Activated naive CD8-positive, alpha-beta T cell (primary cell): ENCODE measurements around the gene AMFR.
A peak's percentile ranks its signal among the peaks of the same experiment; 100 is the strongest.

ENCODE experiments used
- H3K27ac Mint-ChIP-seq: one replicate; pipeline ENCODE4 v1.8.0; 2021; ENCODE audit warnings: mixed read lengths
- H3K27me3 Mint-ChIP-seq: one replicate; pipeline ENCODE4 v1.8.0; 2021; ENCODE audit warnings: mixed read lengths
- H3K36me3 Mint-ChIP-seq: one replicate; pipeline ENCODE4 v1.8.0; 2021; ENCODE audit warnings: mixed read lengths
- H3K4me1 Mint-ChIP-seq: one replicate; pipeline ENCODE4 v1.8.0; 2021; ENCODE audit warnings: low read depth, mixed read lengths
- H3K4me3 Mint-ChIP-seq: one replicate; pipeline ENCODE4 v1.8.0; 2021; ENCODE audit warnings: mild to moderate bottlenecking, mixed read lengths
- H3K9me3 Mint-ChIP-seq: one replicate; pipeline ENCODE4 v1.8.0; 2021; ENCODE audit warnings: low read depth, mixed read lengths

The AMFR gene

DNA sequence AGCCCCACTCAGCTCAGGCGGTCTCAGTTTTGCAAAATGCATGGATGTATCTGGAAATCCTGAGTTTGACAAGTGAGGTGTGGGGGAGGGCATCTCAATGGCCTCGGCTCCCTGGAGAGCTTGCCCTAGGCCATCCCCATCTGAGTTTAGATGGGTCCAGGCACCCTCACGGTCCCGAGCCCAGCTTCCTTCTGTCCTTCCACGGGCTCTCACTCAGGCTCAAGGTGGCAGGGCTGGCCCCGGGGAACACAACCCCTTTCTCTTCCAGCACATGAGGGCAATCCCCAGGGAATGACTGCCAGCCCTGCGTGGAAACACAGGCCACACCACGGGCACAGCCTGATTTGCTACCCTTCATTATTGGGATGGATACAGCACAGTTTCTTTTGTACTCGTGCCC lies 58.4 kb downstream of the AMFR start:
- Mint-ChIP-seq H3K27me3 (no peaks in the 10 kb centered on the region), H3K4me1 (peaks cover 7% of the 10 kb centered on the region), H3K27ac (no peak overlapping the region), H3K4me3 (no peak overlapping the region), H3K36me3 (peaks cover 5% of the 10 kb centered on the region), H3K9me3 (no peaks in the 10 kb centered on the region)

DNA sequence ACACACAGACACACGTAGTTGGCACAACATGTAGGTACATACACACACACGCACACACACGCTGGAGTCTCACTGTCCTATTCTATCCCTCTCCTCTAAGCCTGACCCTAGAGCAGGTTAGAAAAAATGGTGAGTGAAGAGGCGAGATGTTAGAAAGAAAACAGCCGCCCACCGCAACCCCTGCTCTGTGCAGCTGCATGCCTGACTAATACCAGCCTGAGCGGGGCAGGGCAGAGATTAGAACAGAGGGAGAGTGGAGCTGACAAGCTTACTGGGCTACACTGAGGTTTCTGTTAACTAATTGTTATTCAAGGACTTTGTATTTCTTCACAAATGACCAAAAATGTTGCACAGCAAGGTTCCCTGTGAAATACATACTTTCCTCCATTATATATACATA lies 59.8 kb downstream of the AMFR start:
- Mint-ChIP-seq H3K4me3 (no peak overlapping the region), H3K27me3 (no peaks in the 10 kb centered on the region), H3K27ac (no peak overlapping the region), H3K36me3 (peaks cover 5% of the 10 kb centered on the region), H3K9me3 (no peaks in the 10 kb centered on the region), H3K4me1 (no peaks in the 10 kb centered on the region)

DNA sequence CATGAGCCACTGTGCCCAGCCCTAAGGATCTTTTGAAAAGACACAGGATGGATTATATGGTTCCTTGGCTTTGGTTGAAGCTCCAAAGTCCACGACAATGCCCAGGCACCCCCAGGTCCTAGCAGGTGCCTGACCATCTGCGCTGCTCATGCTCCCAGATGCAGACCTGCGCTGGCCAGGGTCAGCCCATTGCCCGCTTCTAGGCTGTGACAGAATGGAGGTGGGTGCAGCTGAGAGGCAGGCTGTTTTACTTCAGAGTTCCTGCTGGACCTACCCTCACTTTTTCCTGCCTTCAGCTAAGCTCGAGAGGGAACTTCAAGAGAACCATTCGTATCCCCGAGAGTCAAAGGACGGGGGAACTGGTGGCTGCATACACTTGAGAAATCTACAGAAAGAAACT lies 60.5 kb downstream of the AMFR start:
- Mint-ChIP-seq H3K27me3 (no peaks in the 10 kb centered on the region), H3K4me1 (peaks cover 2% of the 10 kb centered on the region), H3K27ac (no peak overlapping the region), H3K9me3 (no peaks in the 10 kb centered on the region), H3K4me3 (no peak overlapping the region), H3K36me3 (peaks cover 5% of the 10 kb centered on the region)

DNA sequence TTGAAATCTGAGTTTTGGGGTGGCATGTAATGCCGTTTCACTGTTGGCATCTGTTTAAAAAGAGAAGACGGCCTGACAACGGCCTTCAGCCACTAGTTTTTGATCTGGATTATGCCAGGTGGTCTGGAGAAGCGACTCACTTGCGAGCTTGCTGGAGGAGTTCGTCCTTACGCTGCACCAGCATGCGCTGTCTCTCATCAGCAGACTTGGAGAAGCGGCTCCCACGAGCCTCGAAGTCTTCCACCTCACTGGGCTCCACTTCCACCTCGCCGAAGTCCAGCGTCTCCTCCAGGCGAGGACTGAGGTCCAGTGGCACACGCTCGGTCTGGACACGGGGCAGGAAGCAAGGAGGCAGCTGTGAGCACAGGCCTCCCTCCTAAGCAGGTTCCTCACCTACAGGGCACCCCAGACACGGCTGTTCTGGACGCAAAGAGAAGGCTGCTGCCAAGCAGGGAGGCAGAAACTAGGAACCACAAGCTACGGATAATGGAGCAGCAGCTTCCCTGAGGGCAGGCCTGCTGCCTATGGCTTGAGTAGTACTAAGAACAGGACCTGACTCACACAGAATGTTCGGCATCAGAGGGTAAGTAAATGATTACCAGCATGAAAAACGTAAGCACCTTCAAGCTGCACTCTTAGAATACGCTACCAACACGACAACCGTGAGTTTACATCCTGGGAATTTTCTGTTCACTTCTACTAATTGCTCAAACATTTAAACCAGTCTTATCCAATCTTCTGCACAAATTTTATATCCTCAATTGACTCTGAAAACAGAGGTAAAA lies 61.4 kb downstream of the AMFR start:
- H3K9me3 Mint-ChIP-seq: no peaks in the 10 kb centered on the region
- H3K4me3 Mint-ChIP-seq: no peak overlapping the region
- peaks cover 5% of the 10 kb centered on the region for H3K36me3 Mint-ChIP-seq
- no peaks in the 10 kb centered on the region for H3K27me3 Mint-ChIP-seq
- H3K4me1 Mint-ChIP-seq: peaks cover 8% of the 10 kb centered on the region
- H3K27ac Mint-ChIP-seq: no peak overlapping the region

DNA sequence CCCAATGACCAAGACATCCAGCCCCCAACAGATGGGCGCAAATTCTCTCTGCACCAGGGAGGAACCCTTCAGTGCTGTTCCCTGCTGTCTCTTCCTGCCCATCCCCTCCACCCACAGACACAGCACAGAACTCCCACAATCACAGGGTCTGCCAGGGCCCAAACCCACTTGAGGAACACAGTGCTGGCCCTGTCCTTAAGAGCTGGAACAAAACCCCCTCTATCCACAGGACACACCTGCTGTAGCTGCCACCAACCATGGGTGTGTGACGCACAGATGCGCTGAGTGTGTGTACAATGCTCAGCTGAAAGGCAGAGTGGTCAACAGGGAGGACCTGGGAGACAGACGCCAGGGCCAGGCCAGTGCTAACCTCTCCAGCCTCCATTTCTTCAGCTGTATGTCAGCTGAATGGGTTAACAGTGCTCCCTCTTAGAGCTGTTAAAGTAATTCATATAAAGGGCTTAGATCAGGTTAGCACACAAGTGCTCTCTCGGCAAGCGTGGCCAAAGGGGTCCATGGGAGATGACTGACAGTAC lies 62.1 kb downstream of the AMFR start:
- Mint-ChIP-seq H3K4me3 (no peak overlapping the region), H3K27ac (no peak overlapping the region), H3K4me1 (peaks cover 10% of the 10 kb centered on the region), H3K27me3 (no peaks in the 10 kb centered on the region), H3K9me3 (no peaks in the 10 kb centered on the region), H3K36me3 (peaks cover 5% of the 10 kb centered on the region)

DNA sequence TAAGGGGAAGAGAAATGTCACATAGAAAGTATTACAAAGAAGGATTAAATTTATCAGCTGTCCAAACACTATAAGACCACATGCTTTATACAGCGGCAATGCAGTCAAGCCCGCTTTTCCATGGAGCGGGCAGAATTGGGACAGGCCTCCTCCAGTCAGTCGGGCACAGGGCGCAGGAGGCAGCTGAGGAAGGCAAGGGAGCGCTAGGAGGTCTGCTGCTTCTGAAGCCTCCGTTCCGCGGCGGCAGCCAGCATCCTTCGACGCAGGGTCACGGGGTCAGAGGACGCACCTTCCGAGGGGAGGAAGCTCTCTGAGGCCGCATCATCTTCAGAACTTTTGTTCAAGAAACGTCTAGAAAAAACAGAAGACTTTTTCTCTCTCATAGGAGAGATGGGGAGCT lies 62.6 kb downstream of the AMFR start:
- H3K27me3 Mint-ChIP-seq: no peaks in the 10 kb centered on the region
- peaks cover 10% of the 10 kb centered on the region for H3K4me1 Mint-ChIP-seq
- H3K27ac Mint-ChIP-seq: peak overlapping the region; percentile 70
- no peak overlapping the region for H3K4me3 Mint-ChIP-seq
- H3K36me3 Mint-ChIP-seq: peaks cover 5% of the 10 kb centered on the region
- H3K9me3 Mint-ChIP-seq: no peaks in the 10 kb centered on the region

DNA sequence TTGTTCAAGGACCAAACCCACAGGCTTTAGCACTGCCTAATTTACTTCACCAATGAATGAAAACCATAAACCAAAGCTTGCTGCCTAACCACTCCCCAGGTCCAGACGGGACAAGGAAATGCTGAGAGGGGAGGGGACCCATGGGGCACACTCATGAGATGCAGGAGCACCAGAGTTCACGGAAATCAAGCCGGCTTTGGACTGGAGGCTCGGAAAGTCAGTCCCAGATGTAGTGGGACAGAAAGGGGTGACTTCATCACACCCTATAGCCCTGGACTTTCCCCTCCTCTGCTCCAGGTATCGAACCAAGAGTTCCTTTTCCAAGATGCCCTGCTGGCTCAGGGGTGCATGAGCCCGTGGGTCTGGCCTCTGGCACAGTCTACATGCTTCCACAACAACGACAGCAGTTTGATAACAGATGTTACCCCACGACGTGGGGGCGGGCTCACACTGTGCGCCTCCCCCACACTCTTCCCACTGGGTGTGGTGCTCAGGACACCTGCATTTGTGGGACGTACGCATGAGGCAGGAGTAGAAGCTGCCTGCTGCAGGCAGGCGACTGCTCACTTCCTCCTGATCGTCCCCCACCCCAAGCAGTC lies 63.2 kb downstream of the AMFR start:
- H3K36me3 Mint-ChIP-seq: peaks cover 3% of the 10 kb centered on the region
- no peaks in the 10 kb centered on the region for H3K27me3 Mint-ChIP-seq
- H3K9me3 Mint-ChIP-seq: no peaks in the 10 kb centered on the region
- H3K4me3 Mint-ChIP-seq: no peak overlapping the region
- H3K27ac Mint-ChIP-seq: peak overlapping the region; percentile 70
- peaks cover 15% of the 10 kb centered on the region for H3K4me1 Mint-ChIP-seq

DNA sequence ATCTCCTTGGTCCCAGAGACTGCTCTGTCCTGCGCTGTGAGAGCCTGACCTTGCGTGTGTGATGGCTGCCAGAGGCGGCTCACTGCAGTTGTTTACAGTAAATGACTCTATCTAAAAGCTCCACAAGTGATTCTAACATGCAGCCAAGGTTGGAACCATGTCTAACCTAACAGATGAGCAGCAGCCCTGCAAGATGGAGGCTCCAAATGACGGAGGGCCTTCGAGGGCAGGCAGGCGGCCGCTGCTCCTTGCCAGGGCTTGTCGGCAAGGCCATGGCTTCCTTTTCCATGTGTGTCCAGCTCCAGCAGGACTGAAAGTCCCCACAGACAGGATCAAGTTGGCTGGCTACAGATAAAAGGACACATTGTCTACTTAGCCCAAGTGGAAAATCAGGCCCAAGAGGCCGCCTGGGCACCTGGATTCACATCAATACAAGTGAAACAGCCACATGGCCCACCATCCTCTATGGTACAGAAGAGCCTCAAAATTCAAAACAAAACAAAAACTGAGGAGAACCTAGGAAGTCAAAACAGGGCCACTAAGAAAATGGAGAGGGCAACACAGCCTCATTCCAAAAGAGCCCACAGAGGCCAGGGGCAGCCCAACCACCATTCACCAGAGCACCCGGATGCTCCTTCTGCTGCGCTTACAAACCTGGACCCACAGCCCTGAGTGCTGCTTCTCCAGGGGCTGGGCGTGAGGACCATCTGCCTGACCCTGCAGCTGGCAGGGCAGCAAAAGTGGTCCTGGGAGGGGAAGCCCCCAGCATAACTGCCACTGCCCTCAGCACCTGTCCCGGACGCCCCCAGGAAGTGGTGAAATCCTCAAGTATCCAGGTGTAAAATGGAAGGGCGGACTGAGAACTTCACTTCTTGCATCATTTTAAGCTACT lies 65.0 kb downstream of the AMFR start:
- Mint-ChIP-seq H3K27ac (peak overlapping the region; percentile 81), H3K9me3 (no peaks in the 10 kb centered on the region), H3K4me3 (no peak overlapping the region), H3K36me3 (peaks cover 3% of the 10 kb centered on the region), H3K4me1 (peaks cover 30% of the 10 kb centered on the region), H3K27me3 (no peaks in the 10 kb centered on the region)

DNA sequence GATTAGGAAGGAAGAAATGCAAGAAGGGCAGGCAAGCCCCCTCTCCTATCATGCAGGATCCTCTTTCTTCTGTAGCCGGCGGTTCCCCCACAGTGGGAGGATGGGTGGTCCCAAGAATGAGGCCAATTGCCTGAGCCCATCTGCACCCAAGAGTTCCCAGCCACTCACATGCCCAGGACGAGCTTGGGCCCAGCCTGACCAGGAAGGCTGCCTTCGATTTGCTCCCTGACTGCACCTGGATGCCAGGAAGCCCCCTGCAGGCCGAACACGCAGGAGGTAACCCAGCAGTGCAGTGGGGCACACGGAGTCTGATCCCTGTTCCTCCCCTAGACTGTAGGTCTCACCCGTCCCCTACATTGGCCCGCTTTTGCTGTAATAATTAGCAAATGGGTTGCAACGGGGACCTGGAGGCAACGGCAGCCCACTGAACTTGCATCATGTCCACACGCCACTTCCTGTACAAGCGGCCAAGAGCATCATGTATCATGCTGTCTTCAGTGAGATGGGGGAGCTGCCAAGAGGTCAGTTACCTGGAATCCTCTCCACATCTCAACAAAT lies 67.5 kb downstream of the AMFR start:
- H3K27me3 Mint-ChIP-seq: no peaks in the 10 kb centered on the region
- H3K4me3 Mint-ChIP-seq: no peak overlapping the region
- H3K27ac Mint-ChIP-seq: peak overlapping the region; percentile 46
- H3K9me3 Mint-ChIP-seq: no peaks in the 10 kb centered on the region
- peaks cover 33% of the 10 kb centered on the region for H3K4me1 Mint-ChIP-seq
- H3K36me3 Mint-ChIP-seq: peaks cover 3% of the 10 kb centered on the region

DNA sequence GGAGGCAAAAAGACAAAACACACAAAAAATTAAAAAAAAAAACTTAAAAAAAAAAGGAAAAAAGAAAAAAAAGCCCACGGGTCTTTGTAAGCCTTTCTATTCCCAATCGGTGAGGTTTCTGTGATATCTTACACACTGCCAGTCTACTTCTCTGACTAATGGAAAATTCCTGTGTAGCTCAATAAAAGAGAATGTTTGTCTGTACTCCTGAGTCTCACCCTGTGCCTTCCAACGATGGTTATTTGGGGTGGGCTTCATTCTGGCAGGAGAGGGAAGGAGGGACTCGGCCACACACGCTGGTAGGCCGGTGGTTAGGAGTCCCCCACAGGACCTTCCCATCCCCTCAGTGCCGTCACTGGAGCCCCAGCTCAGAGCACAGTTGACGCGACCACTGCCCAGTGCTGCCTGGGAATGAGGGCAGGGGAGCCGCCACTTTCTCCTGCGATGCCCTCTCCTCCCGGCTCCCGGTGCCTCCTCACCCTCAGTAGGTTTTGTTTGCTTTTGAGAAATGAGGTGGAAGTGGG lies 68.0 kb downstream of the AMFR start:
- H3K27me3 Mint-ChIP-seq: no peaks in the 10 kb centered on the region
- no peaks in the 10 kb centered on the region for H3K36me3 Mint-ChIP-seq
- peak overlapping the region; percentile 90 for H3K4me3 Mint-ChIP-seq
- peaks cover 33% of the 10 kb centered on the region for H3K4me1 Mint-ChIP-seq
- peak overlapping the region; percentile 89 for H3K27ac Mint-ChIP-seq
- no peaks in the 10 kb centered on the region for H3K9me3 Mint-ChIP-seq

DNA sequence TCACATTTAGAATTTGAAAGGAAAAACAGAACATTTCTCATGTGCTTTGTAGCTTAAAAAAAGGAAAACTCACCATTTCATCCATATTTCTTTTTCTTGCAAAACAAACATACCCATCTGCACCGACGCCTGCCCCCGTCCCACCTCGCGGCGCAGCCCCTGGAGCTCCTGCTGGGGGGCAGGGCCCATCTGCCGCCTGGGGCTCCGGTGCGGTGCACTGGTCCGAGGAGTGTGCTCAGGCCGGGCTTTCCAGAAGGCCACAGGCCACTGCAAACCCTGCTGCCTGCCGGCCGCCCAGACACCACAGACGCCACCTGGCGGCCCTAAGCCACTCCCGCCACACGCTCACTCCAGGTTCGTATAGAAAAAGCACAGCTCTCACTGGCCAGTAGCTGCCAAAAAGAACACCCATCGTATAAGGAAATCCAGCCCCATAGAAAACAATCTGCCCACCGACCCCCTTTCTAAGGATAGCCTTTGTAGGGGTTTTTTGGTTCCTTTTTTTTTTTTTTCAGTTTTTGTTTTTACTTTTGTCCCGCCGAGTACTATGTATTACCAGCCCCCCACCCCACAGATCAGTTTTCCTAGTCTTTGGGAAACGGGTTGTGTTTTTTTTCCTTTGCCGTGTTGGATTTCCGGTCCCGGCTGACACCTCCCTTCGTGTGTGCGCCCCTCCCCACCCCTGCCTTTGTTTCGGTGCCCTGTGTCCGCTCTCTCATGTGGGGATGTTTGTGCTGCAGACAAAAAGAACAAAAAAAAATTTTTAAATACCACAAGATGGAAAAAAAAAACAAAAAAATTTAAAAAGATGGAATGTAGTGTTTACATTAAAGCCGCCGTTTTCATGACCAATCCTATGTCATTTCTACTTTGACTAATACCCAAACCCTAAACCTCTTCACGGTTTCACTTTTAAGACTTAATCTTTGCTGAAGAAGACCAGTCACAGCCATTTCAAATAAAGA lies 68.8 kb downstream of the AMFR start:
- Mint-ChIP-seq H3K36me3 (no peaks in the 10 kb centered on the region), H3K27ac (peak overlapping the region; percentile 89), H3K27me3 (no peaks in the 10 kb centered on the region), H3K4me3 (peak overlapping the region; percentile 90), H3K9me3 (no peaks in the 10 kb centered on the region), H3K4me1 (peaks cover 33% of the 10 kb centered on the region)

DNA sequence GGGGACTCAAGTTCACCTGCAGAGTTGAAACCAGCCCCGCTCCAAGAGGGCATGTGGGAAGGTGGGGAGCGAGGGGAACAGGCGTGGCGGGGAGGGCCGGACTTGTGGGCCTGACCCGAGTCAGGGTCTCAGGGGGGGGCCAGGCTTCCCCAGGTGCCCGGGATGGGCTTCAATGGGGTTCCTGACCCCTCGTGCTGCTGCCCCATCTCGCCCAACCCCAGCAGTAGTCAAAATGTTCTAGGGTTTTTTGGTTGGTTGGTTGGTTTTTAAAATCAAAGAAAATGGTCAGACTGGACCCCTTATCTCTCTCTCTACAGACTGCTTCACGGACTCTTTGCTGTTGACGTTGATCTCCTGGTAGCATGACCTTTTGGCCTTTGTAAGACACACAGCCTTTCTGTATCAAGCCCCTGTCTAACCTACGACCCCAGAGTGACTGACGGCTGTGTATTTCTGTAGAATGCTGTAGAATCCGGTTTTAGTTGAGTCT lies 69.5 kb downstream of the AMFR start:
- Mint-ChIP-seq H3K27ac (no peak overlapping the region), H3K36me3 (no peaks in the 10 kb centered on the region), H3K27me3 (no peaks in the 10 kb centered on the region), H3K4me1 (peaks cover 33% of the 10 kb centered on the region), H3K4me3 (peak overlapping the region; percentile 90), H3K9me3 (no peaks in the 10 kb centered on the region)

DNA sequence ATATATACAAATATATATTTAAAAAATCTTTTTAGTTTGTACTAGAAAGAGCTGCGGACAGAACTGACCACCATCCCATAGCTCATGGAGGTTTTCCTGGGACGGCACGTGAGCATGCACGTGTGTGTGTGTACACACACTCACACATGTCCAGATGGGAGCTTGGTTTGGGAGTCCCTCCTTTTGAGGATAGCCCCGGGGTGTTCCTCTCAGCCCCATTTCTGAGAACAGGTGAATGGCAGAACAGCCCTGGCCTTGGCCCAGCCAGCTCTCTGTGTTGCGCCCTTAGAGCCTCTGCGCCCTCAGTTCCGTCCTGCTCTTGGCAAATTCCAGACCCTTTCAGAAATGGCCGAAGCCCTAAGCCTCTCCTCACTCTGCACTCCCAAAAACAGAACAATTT lies 70.1 kb downstream of the AMFR start:
- Mint-ChIP-seq H3K9me3 (no peaks in the 10 kb centered on the region), H3K4me3 (peak overlapping the region; percentile 13), H3K27ac (no peak overlapping the region), H3K4me1 (peaks cover 33% of the 10 kb centered on the region), H3K36me3 (no peaks in the 10 kb centered on the region), H3K27me3 (no peaks in the 10 kb centered on the region)
